Measurements from ENCODE around the gene PITX3. TPM values are rescaled to one million over a fixed set of nuclear protein-coding genes. Genes with fewer than 3 reads are reported as not detected.
"Not testable (repeated sequence)": the region's sequence is repeated elsewhere in the genome, so short reads cannot be mapped to it uniquely, and the experiment has no call there.

Gene PITX3
- total and polyA plus RNA-seq, 4 donors, result 0.14 to 1.6 (median 0.22) TPM; not detected in 1

DNA sequence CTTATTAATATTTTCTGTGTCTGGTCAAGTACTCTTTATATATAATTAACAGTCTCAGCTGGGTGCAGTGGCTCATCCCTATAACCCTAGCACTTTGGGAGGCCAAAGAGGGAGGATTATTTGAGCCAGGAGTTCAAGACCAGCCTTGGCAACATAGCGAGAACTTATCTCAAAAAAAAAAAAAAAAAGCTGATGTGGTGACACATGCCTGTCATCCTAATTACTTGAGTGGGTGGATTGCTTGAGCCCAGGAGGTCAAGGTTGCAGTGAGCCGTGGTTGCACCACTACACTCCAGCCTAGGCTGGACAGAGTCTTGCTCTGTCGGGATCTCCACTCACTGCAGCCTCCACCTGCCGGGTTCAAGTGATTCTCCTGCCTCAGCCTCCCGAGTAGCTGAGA, 21.9 kb downstream of the PITX3 start:
- Histone ChIP-seq H3K36me3 (ENCODE audit: control insufficient read depth, insufficient read depth, low read length) (no peaks in the 10 kb centered on the region), H3K27me3 (ENCODE audit: control insufficient read depth, insufficient read depth, low read length) (no peaks in the 10 kb centered on the region), H3K4me1 (ENCODE audit: control insufficient read depth, insufficient read depth, low read length) (no peaks in the 10 kb centered on the region), H3K4me3 (ENCODE audit: low read depth, low read length) (no peak overlapping the region), H3K9me3 (ENCODE audit: control insufficient read depth, insufficient read depth, low read length) (no peaks in the 10 kb centered on the region), H3K27ac (ENCODE audit: low read depth, low read length) (no peak overlapping the region)
- no peak for DNase-seq (ENCODE audit: low read depth in 4 of 6, low spot score in 6 of 6)
- WGBS (ENCODE audit: insufficient coverage), result 74% methylated on average over 2 of the region's 5 CpGs

DNA sequence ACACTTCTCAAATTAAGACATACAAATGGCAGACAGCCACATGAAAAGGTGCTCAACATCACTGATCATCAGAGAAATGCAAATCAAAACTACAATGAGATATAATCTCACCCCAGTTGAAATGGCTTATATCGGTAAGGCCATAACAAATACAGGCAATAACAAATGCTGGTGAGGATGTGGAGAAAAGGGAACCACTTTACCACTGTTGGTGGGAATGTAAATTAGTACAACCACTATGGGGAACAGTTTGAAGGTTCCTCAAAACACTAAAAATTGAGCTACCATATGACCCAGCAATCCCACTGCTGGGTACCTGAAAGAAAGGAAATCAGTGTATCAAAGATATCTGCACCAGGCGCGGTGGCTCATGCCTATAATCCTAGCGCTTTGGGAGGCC, 27.7 kb downstream of the PITX3 start:
- not testable (repeated sequence) for DNase-seq (ENCODE audit: low read depth in 4 of 6, low spot score in 6 of 6); H3K4me1 ChIP-seq (ENCODE audit: control insufficient read depth, insufficient read depth, low read length)
- WGBS (ENCODE audit: insufficient coverage), result no CpG with 5 or more reads among the region's 4 CpGs

DNA sequence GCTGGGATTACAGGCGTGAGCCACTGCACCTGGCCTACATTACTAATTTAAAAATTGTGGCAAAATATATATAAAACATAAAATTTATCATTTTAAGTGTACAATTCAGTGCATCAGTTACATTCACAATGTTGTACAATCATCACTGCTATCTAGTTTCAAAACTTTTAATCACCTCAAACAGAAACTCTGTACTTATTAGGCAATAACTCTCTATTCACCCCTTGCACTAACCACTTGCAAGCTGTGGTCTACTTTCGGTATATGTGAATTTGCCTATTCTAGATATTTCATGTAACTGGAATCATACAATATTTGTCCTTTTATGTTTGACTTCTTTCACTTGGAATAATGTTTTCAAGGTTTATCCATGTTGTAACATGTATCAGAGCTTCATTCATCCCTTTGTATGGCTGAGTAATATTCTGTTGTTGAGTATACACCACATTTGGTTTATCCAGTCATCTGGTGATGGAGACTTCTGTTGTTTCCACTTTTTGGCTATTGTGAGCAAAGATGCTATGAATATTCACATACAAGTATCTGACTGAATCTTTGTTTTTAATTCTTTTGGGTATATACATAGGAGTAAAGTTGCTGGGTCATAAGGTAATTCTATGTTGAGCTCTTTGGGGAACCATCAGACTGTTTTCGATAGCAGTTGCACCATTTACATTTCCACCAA, 29.6 kb downstream of the PITX3 start:
- no peaks in the 10 kb centered on the region for H3K4me1 ChIP-seq (ENCODE audit: control insufficient read depth, insufficient read depth, low read length)
- no peaks in the 10 kb centered on the region for H3K27me3 ChIP-seq (ENCODE audit: control insufficient read depth, insufficient read depth, low read length)
- no peak overlapping the region for H3K4me3 ChIP-seq (ENCODE audit: low read depth, low read length)
- no peaks in the 10 kb centered on the region for H3K36me3 ChIP-seq (ENCODE audit: control insufficient read depth, insufficient read depth, low read length)
- no peaks in the 10 kb centered on the region for H3K9me3 ChIP-seq (ENCODE audit: control insufficient read depth, insufficient read depth, low read length)
- WGBS (ENCODE audit: insufficient coverage), result 100% methylated on average over 1 of the region's 3 CpGs
- DNase-seq (ENCODE audit: low read depth in 4 of 6, low spot score in 6 of 6), result no peak
- H3K27ac ChIP-seq (ENCODE audit: low read depth, low read length), result no peak overlapping the region

More for the DNA sequence above, 27.7 kb downstream of the PITX3 start:
- H3K27me3 ChIP-seq (ENCODE audit: control insufficient read depth, insufficient read depth, low read length); H3K36me3 ChIP-seq (ENCODE audit: control insufficient read depth, insufficient read depth, low read length); H3K27ac ChIP-seq (ENCODE audit: low read depth, low read length); H3K4me3 ChIP-seq (ENCODE audit: low read depth, low read length); H3K9me3 ChIP-seq (ENCODE audit: control insufficient read depth, insufficient read depth, low read length): not testable (repeated sequence)

DNA sequence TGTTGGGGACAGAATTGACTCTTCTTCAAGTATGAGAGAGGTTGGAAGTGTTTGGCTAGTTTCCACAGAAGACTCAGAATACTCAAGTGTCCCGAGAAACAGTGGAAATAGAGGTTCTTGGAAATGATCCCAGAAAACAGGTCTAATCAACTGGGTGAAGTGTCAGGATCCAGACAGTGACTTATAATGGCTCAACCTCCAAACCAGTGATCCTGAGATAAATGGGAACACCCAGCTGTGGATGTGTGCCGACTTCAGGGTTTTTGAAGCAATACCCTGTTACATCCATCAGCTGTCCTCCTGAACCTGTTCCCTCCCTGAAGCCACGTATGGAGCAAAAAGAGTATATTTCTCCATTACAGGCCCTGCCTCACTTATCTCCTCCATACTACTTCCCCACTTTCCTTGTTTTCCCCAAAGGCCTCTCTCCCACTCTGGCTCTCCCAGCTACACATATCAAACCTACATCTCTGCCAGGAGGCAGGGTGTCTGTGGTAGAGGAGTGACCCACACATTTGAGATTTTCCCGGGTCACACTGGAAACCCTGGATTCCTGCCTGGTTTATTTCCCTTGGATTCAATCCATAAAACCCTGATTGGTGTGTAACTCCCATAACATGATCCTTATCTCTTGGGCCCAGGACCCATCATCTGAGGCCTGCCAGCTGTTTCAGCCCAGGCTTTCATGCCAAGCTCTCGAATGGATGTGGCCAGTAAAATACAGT, 32.8 kb downstream of the PITX3 start:
- H3K27ac ChIP-seq (ENCODE audit: low read depth, low read length), result no peak overlapping the region
- WGBS (ENCODE audit: insufficient coverage), result 67% methylated on average over 3 of the region's 5 CpGs
- H3K9me3 ChIP-seq (ENCODE audit: control insufficient read depth, insufficient read depth, low read length), result peaks cover 5% of the 10 kb centered on the region
- H3K27me3 ChIP-seq (ENCODE audit: control insufficient read depth, insufficient read depth, low read length), result no peaks in the 10 kb centered on the region
- H3K4me3 ChIP-seq (ENCODE audit: low read depth, low read length), result no peak overlapping the region
- no peaks in the 10 kb centered on the region for H3K36me3 ChIP-seq (ENCODE audit: control insufficient read depth, insufficient read depth, low read length)
- no peaks in the 10 kb centered on the region for H3K4me1 ChIP-seq (ENCODE audit: control insufficient read depth, insufficient read depth, low read length)
- peak in 1 of 6 donors; percentile 5 for DNase-seq (ENCODE audit: low read depth in 4 of 6, low spot score in 6 of 6)

DNA sequence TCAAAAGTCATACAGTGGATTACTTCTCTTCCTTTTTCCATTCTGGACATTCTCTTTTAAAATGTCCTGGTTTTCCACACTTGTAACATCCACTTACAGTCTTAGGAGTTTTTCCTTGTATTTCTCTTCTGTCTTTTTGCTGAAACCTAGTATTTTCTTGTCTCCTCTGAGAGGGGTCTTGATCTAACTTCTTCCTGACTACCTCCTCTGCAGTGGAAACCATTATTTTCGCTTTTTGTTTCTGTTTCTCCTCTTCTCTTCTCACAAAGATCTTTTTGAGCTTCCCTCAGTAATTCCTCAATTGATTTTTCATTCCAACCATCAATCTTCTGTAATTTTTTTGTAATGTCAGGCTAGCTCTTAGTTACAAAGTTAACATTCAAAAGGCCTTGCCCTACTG, 38.9 kb downstream of the PITX3 start:
- Histone ChIP-seq H3K36me3 (ENCODE audit: control insufficient read depth, insufficient read depth, low read length) (no peaks in the 10 kb centered on the region), H3K4me3 (ENCODE audit: low read depth, low read length) (no peak overlapping the region)
- 20% methylated on average over 1 of the region's 1 CpG for WGBS (ENCODE audit: insufficient coverage)

DNA sequence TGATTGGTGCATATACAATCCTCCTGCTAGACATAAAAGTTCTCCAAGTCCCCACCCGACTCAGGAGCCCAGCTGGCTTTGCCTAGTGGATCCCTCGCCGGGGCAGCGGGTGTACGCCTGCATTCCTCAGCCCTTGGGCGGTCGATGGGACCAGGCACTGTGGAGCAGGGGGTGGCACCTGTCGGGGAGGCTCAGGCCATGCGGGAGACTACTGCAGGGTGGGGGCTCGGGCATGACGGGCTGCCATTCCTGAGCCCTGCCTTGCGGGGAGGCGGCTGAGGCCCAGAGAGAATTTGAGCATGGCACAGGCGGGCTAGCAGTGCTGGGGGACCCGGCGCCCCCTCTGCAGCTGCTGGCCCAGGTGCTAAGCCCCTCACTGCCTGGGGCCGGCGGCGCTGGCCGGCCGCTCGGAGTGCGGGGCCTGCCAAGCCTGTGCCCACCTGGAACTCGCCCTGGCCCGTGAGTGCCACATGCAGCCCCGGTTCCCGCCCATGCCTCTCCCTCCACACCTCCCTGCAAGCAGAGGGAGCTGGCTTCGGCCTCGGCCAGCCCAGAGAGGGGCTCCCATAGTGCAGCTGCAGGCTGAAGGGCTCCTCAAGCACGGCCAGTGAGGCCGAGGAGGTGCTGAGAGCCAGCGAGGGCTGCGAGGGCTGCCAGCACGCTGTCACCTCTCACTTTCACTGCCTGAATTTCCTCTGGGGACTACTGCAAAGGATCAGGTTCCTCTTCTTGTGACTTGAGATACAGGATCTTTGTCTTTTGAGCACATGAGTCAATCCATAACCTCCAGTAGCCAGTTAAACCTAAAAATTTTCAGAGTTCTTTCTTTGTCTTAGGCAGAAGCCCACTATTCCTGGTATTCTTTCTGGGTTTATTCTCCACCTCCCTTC, 40.3 kb downstream of the PITX3 start:
- H3K36me3 ChIP-seq (ENCODE audit: control insufficient read depth, insufficient read depth, low read length), result no peaks in the 10 kb centered on the region
- 87% methylated on average over 34 of the region's 34 CpGs for WGBS (ENCODE audit: insufficient coverage)

More for the DNA sequence above, 38.9 kb downstream of the PITX3 start:
- no peak for DNase-seq (ENCODE audit: low read depth in 4 of 6, low spot score in 6 of 6)
- Histone ChIP-seq H3K4me1 (ENCODE audit: control insufficient read depth, insufficient read depth, low read length) (no peaks in the 10 kb centered on the region), H3K27me3 (ENCODE audit: control insufficient read depth, insufficient read depth, low read length) (peaks cover 2% of the 10 kb centered on the region), H3K9me3 (ENCODE audit: control insufficient read depth, insufficient read depth, low read length) (peaks cover 5% of the 10 kb centered on the region), H3K27ac (ENCODE audit: low read depth, low read length) (no peak overlapping the region)

DNA sequence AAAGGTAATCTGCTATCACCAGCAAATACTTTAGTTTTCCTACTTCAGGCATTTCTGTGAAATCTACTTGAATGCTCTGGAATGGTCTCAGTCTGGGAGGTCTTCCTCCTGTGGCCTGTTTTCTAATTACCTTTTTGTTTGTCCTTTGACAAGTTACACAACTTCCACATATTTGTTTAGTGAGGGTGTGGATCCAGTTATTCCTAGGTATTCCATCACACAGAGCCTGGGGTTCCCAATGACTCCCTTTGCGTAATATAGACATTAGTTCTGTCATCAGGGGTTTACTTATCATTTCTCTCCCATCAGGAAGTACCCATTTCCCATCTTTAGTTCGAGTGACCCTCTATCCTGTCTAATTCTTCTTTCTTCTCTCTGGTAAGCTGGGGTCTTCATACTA, 43.3 kb downstream of the PITX3 start:
- Histone ChIP-seq H3K36me3 (ENCODE audit: control insufficient read depth, insufficient read depth, low read length) (no peaks in the 10 kb centered on the region), H3K27ac (ENCODE audit: low read depth, low read length) (no peak overlapping the region), H3K4me3 (ENCODE audit: low read depth, low read length) (no peak overlapping the region), H3K4me1 (ENCODE audit: control insufficient read depth, insufficient read depth, low read length) (no peaks in the 10 kb centered on the region), H3K9me3 (ENCODE audit: control insufficient read depth, insufficient read depth, low read length) (no peaks in the 10 kb centered on the region), H3K27me3 (ENCODE audit: control insufficient read depth, insufficient read depth, low read length) (peaks cover 1% of the 10 kb centered on the region)
- WGBS (ENCODE audit: insufficient coverage), result no CpG with 5 or more reads among the region's 2 CpGs
- no peak for DNase-seq (ENCODE audit: low read depth in 4 of 6, low spot score in 6 of 6)

More for the DNA sequence above, 40.3 kb downstream of the PITX3 start:
- Histone ChIP-seq H3K9me3 (ENCODE audit: control insufficient read depth, insufficient read depth, low read length) (peaks cover 5% of the 10 kb centered on the region), H3K4me3 (ENCODE audit: low read depth, low read length) (no peak overlapping the region), H3K27ac (ENCODE audit: low read depth, low read length) (no peak overlapping the region), H3K4me1 (ENCODE audit: control insufficient read depth, insufficient read depth, low read length) (no peaks in the 10 kb centered on the region), H3K27me3 (ENCODE audit: control insufficient read depth, insufficient read depth, low read length) (peaks cover 2% of the 10 kb centered on the region)
- no peak for DNase-seq (ENCODE audit: low read depth in 4 of 6, low spot score in 6 of 6)

DNA sequence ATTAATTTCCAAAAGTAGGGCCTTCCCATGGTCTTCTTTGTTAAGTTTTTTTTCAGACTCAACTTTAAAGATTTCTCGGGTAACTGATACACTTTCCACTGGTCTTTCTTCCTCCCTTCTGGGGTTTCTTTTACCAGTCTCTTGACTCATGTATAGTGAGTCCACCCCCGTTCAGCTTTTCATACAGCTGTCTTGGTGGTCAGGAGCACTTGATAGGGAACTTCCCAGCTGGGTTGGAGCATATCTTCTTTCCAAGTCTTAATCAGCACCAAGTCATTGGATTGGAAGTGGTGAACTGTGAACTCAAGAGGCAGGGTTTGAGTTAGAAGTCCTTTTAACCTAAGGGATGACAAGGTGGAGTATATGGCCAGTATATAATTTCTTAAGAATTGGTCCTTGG, 44.4 kb downstream of the PITX3 start:
- WGBS (ENCODE audit: insufficient coverage), result 100% methylated on average over 1 of the region's 2 CpGs
- Histone ChIP-seq H3K36me3 (ENCODE audit: control insufficient read depth, insufficient read depth, low read length) (no peaks in the 10 kb centered on the region), H3K9me3 (ENCODE audit: control insufficient read depth, insufficient read depth, low read length) (no peaks in the 10 kb centered on the region), H3K4me1 (ENCODE audit: control insufficient read depth, insufficient read depth, low read length) (no peaks in the 10 kb centered on the region), H3K27ac (ENCODE audit: low read depth, low read length) (no peak overlapping the region), H3K4me3 (ENCODE audit: low read depth, low read length) (no peak overlapping the region), H3K27me3 (ENCODE audit: control insufficient read depth, insufficient read depth, low read length) (no peaks in the 10 kb centered on the region)
- no peak for DNase-seq (ENCODE audit: low read depth in 4 of 6, low spot score in 6 of 6)

DNA sequence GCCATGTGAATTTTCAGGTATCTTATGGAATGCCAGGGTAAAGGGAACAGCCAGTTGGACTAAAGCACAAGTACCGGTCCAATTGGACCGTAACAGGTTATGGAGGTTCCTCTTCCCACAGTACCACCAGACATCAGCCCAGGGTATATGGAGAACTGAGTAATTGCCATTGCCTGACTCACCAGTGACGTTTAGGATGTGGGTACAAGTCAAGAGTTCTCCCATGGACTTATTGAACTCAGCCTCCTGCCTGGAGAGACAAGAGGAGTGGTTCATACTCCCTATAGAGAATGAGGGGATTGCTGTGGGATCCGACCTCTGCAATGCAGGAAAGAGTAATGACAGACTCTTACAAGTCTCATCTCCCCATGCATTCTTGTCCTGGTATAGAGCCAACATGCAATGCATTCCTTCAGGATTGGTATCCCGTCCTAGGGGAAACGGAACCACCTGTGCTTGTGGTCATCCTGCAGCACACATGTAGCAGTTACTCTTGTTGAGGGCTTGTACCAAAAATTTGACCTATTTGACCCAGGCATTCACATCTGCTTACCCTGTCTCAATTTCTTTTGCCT, 45.9 kb downstream of the PITX3 start:
- H3K27ac ChIP-seq (ENCODE audit: low read depth, low read length), result no peak overlapping the region
- no peaks in the 10 kb centered on the region for H3K9me3 ChIP-seq (ENCODE audit: control insufficient read depth, insufficient read depth, low read length)
- no peak for DNase-seq (ENCODE audit: low read depth in 4 of 6, low spot score in 6 of 6)
- no peaks in the 10 kb centered on the region for H3K27me3 ChIP-seq (ENCODE audit: control insufficient read depth, insufficient read depth, low read length)
- H3K36me3 ChIP-seq (ENCODE audit: control insufficient read depth, insufficient read depth, low read length), result no peaks in the 10 kb centered on the region
- H3K4me1 ChIP-seq (ENCODE audit: control insufficient read depth, insufficient read depth, low read length), result no peaks in the 10 kb centered on the region
- H3K4me3 ChIP-seq (ENCODE audit: low read depth, low read length), result no peak overlapping the region
- WGBS (ENCODE audit: insufficient coverage), result 72% methylated on average over 3 of the region's 6 CpGs
